Mesothelial cell of epicardium (in vitro differentiated cells): ENCODE measurements around the gene INPP4B. TPM values are rescaled to one million over a fixed set of nuclear protein-coding genes. Genes with fewer than 3 reads are reported as not detected.

Source experiments
- DNase-seq, 2 experiments: peaks; one replicate each; pipeline ENCODE4 v3.0.0; 2021; ENCODE audit warnings: low spot score in 2 of 2; ENCODE audit not compliant: unreplicated experiment in 2 of 2
- H3K27ac Mint-ChIP-seq: 2 replicates; pipeline ENCODE4 v1.8.0; 2021; ENCODE audit warnings: mixed read lengths
- H3K27me3 Mint-ChIP-seq: 2 replicates; pipeline ENCODE4 v1.8.0; 2021; ENCODE audit warnings: low read depth, mixed read lengths
- H3K36me3 Mint-ChIP-seq: 2 replicates; pipeline ENCODE4 v1.8.0; 2021; ENCODE audit warnings: mixed read lengths
- H3K4me1 Mint-ChIP-seq: 2 replicates; pipeline ENCODE4 v1.8.0; 2021; ENCODE audit warnings: mixed read lengths
- H3K4me3 Mint-ChIP-seq: 2 replicates; pipeline ENCODE4 v1.8.0; 2021; ENCODE audit warnings: mild to moderate bottlenecking, moderate library complexity, mixed read lengths
- H3K9me3 Mint-ChIP-seq: 2 replicates; pipeline ENCODE4 v1.8.0; 2021; ENCODE audit warnings: mixed read lengths
- CTCF ChIP-seq: fragments of 200-600 bp; sonication (generic); IDR thresholded peaks from one replicate; pipeline ENCODE4 v1.5.0; 2021; ENCODE audit warnings: antibody characterized with exemption; ENCODE audit not compliant: unreplicated experiment
- total RNA-seq: library from RNA; stranded (reverse); gene quantifications from 3 replicates; pipeline ENCODE4 v1.2.1, GENCODE V29; 2021

Gene INPP4B
- total RNA-seq, 1 donor from 2014 or later: 35.4 TPM

DNA sequence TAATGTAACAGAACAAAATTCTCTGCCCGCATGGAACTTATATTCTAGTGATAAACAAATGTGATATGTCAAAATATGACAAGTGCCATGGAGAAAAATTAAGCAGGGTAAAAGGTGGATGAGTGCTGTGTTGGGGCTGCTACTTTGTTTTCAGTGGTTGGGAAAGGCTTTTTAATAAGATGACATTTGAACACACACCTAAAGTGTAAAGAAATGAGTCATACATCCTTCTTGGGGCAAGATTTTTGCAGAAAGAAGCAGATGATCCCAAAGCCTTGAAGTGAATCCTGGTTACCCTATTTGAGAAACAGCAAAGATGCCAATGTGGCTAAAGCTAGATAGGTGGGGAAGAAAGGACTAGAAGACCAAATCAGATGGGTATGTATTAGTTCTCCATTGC is 564.1 kb downstream of the INPP4B start:
- Mint-ChIP-seq H3K9me3 (peaks cover 6% of the 10 kb centered on the region), H3K36me3 (no peaks in the 10 kb centered on the region), H3K4me1 (peaks cover 2% of the 10 kb centered on the region), H3K27me3 (no peaks in the 10 kb centered on the region), H3K4me3 (no peak overlapping the region), H3K27ac (no peak overlapping the region)
- TF ChIP-seq CTCF: no peak
- no peak for DNase-seq

DNA sequence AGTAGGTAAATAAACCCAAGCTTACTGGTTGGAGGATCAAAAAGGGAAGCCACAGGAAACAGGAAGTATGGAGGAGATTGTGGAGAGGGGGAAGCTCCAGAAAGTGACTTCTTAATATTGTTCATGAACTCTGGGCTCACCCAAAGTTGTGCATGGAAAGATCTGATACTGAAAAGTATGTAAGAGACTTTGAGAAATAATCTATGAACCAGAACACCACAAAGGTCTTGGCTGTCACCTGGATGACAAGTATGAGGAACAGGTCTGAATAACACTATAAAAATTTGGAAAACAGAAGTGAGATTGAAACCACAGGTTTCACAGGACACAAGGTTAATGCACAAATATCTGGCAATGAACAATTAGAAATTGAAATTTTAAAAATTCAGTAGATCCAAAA is 567.4 kb downstream of the INPP4B start:
- DNase-seq: no peak
- no peak for TF ChIP-seq CTCF
- no peak overlapping the region for H3K27ac Mint-ChIP-seq

GRCh38 chr4:142278171-142278570 is 567.9 kb downstream of the INPP4B start:
- DNase-seq: no peak
- Mint-ChIP-seq H3K36me3 (no peaks in the 10 kb centered on the region), H3K27me3 (no peaks in the 10 kb centered on the region), H3K9me3 (peaks cover 6% of the 10 kb centered on the region), H3K27ac (no peak overlapping the region), H3K4me3 (no peak overlapping the region), H3K4me1 (no peaks in the 10 kb centered on the region)
- no peak for TF ChIP-seq CTCF

More for the DNA sequence above, 567.4 kb downstream of the INPP4B start:
- Mint-ChIP-seq H3K27me3 (no peaks in the 10 kb centered on the region), H3K36me3 (no peaks in the 10 kb centered on the region), H3K4me1 (no peaks in the 10 kb centered on the region), H3K9me3 (peaks cover 6% of the 10 kb centered on the region), H3K4me3 (no peak overlapping the region)

DNA sequence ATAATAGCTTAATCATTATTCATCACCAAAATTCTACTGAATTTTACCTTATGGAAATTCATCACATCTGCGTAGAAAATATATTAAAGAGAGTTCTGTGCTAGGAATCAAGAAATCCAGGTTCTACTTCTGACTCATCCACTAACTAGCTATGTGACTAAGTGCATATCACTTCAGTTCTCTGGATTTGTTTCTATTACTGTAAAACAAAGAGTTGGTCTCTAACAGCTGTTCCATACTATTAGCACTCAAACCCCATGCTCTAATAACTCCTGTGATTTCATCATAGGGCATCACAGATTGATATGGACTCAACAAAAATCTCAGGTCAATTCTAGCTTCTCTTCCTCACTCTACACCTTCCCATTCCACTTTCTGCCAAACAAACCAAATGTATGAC is 572.0 kb downstream of the INPP4B start:
- Mint-ChIP-seq H3K27ac (no peak overlapping the region), H3K9me3 (peaks cover 6% of the 10 kb centered on the region), H3K4me1 (no peaks in the 10 kb centered on the region), H3K27me3 (no peaks in the 10 kb centered on the region), H3K36me3 (no peaks in the 10 kb centered on the region), H3K4me3 (no peak overlapping the region)
- DNase-seq: no peak
- TF ChIP-seq CTCF: no peak

DNA sequence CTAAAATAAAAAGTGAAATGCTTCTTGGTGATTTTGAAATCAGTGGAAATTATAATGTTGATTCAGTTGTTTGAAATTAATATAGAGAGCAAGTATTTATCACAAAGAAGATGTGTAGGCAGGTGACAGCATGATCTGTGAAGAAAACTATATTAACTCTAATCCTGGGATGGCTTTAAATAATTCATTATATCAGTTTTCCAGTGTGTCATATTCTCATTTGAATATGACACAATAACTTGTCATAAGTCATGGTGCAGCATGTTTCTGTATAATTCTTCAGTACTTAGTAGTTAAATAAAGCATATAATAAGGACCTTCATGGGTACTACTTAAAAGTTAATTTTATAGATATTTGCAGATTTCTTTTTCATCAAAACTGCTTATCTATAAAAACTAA is 573.6 kb downstream of the INPP4B start:
- no peak for TF ChIP-seq CTCF
- peaks cover 8% of the 10 kb centered on the region for H3K36me3 Mint-ChIP-seq
- no peaks in the 10 kb centered on the region for H3K4me1 Mint-ChIP-seq
- no peak for DNase-seq
- no peak overlapping the region for H3K4me3 Mint-ChIP-seq
- H3K9me3 Mint-ChIP-seq: peaks cover 5% of the 10 kb centered on the region
- H3K27ac Mint-ChIP-seq: no peak overlapping the region
- no peaks in the 10 kb centered on the region for H3K27me3 Mint-ChIP-seq

GRCh38 chr4:142271832-142272231 is 574.3 kb downstream of the INPP4B start:
- no peak for TF ChIP-seq CTCF
- peaks cover 12% of the 10 kb centered on the region for H3K36me3 Mint-ChIP-seq
- peaks cover 3% of the 10 kb centered on the region for H3K9me3 Mint-ChIP-seq
- H3K4me1 Mint-ChIP-seq: no peaks in the 10 kb centered on the region
- no peak overlapping the region for H3K27ac Mint-ChIP-seq
- no peak overlapping the region for H3K4me3 Mint-ChIP-seq
- no peak for DNase-seq
- no peaks in the 10 kb centered on the region for H3K27me3 Mint-ChIP-seq
